Panc1 (cell line): Measurements from ENCODE around the gene MAL. TPM values are rescaled to one million over a fixed set of nuclear protein-coding genes. Genes with fewer than 3 reads are reported as not detected.

Experiments used
- ATAC-seq: fragments of 200-7000 bp; cut with Tn5 transposase; 2 replicates; pipeline ENCODE4 v1.9.1; 2020; ENCODE audit warnings: mild to moderate bottlenecking, moderate library complexity
- BruUV-seq: library from RNA; stranded (reverse); fragments of 400-500 nt; replicated peaks from 2 replicates; lab custom pipeline; 2021; lab: Mats Ljungman, UMichigan
- CTCF ChIA-PET: fragments of 300-600 bp; sonication (Branson Sonifier 250); formaldehyde crosslinking; loops from one replicate; lab custom pipeline; 2022; ENCODE audit warnings: antibody characterized with exemption; lab: Charles Lee
- POLR2A ChIA-PET: fragments of 300-600 bp; sonication (Branson Sonifier 250); formaldehyde crosslinking; loops from one replicate; lab custom pipeline; 2022; ENCODE audit warnings: antibody characterized with exemption; lab: Charles Lee
- DNase-seq: peaks from one replicate; pipeline ENCODE4 v3.0.0-alpha.2; 2010; ENCODE audit warnings: low read depth, low spot score
- H3K27ac ChIP-seq: 2 replicates; pipeline ENCODE4 v1.5.1; 2011; ENCODE audit warnings: mild to moderate bottlenecking, low read length, inconsistent platforms
- H3K27me3 ChIP-seq: fragments of 200-500 bp; sonication (Bioruptor generic); 2 replicates; pipeline ENCODE4 v1.6.0; 2014; ENCODE audit warnings: low read length, inconsistent platforms; ENCODE audit not compliant: control insufficient read depth, insufficient read depth
- H3K36me3 ChIP-seq: fragments of 200-500 bp; sonication (Bioruptor generic); 2 replicates; pipeline ENCODE4 v1.5.1; 2014; ENCODE audit warnings: inconsistent platforms, mild to moderate bottlenecking, low read length, moderate library complexity; ENCODE audit not compliant: control insufficient read depth, insufficient read depth
- H3K4me1 ChIP-seq: 2 replicates; pipeline ENCODE4 v1.5.1; 2011; ENCODE audit warnings: inconsistent platforms, mild to moderate bottlenecking, low read length, moderate library complexity; ENCODE audit not compliant: control insufficient read depth, insufficient read depth
- H3K4me3 ChIP-seq, 2 experiments: 2 replicates each; pipeline ENCODE4 v1.5.1; 2011 to 2012; ENCODE audit warnings: low read depth in 2 of 2, low read length in 2 of 2, mild to moderate bottlenecking in 2 of 2, inconsistent platforms in 1 of 2, moderate library complexity in 1 of 2
- H3K9me3 ChIP-seq: fragments of 200-500 bp; sonication (Bioruptor generic); 2 replicates; pipeline ENCODE4 v1.5.1; 2014; ENCODE audit warnings: low read depth, mild to moderate bottlenecking, inconsistent platforms, low read length, moderate library complexity; ENCODE audit not compliant: control insufficient read depth, insufficient read depth
- POLR2AphosphoS5 ChIP-seq: IDR thresholded peaks from 2 replicates; pipeline ENCODE4 v1.6.1; 2012; ENCODE audit warnings: mild to moderate bottlenecking, low read depth, low read length, moderate library complexity
- SIN3A ChIP-seq: IDR thresholded peaks from 2 replicates; pipeline ENCODE4 v1.6.1; 2012; ENCODE audit warnings: low read depth, mild to moderate bottlenecking, low read length, moderate library complexity, borderline replicate concordance; ENCODE audit not compliant: insufficient read depth
- TCF7L2 ChIP-seq: IDR thresholded peaks from 2 replicates; pipeline ENCODE4 v1.6.1; 2011; ENCODE audit warnings: mild to moderate bottlenecking, low read depth, low read length, inconsistent platforms
- in situ Hi-C: cut with HindIII; loops from 2 replicates; pipeline ENCODE4 v1.10.0; 2016; ENCODE audit warnings: low sequenced_read_pairs, low pct_unique_long_range_greater_than_20kb
- intact Hi-C: fragments of 100-400 bp; cut with micrococcal nuclease; formaldehyde crosslinking; loops from one replicate; pipeline ENCODE4 v1.10.0; 2022; ENCODE audit not compliant: unreplicated experiment
- total RNA-seq: library from RNA; stranded (reverse); gene quantifications from one replicate; pipeline ENCODE4 v1.2.1, GENCODE V29; 2021; ENCODE audit not compliant: unreplicated experiment
- TF ChIP-seq, protein P1 (sequence below): fragments of 450-650 bp; IDR thresholded peaks from 2 replicates; pipeline ENCODE4 v1.5.1; 2017; ENCODE audit warnings: mild to moderate bottlenecking
- TF ChIP-seq, protein P2 (sequence below), 2 experiments: IDR thresholded peaks; 2 replicates each; pipeline ENCODE4 v1.6.1; 2011 to 2012; ENCODE audit warnings: low read depth in 2 of 2, control low read depth in 1 of 2, low read length in 1 of 2, mild to moderate bottlenecking in 1 of 2, moderate library complexity in 1 of 2; ENCODE audit not compliant: insufficient read depth in 1 of 2

The MAL gene
- total RNA-seq, 1 experiment from 2014 or later = 1.3 TPM

DNA sequence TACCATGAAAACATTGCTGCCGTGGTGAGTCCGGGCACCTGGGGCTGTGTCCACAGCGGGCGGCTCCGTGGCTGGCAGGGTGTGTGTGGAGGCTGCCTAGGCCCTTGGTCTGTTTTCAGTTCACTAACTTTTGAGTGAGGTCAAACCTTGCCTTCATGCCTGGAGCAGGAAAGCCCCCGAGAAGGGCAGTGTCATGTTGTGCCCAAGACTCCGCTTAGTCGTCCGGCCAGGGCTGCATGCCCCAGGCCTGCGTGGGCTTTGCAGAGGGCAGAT lies 24.1 kb downstream of the MAL start:
- H3K27ac ChIP-seq = no peak overlapping the region
- intact Hi-C loops = no loop called here
- peaks cover 4% of the 10 kb centered on the region; the same call in 1 of the 2 replicates for H3K27me3 ChIP-seq
- CTCF ChIA-PET = no interaction called here
- no peaks in the 10 kb centered on the region; the same call in 1 of the 2 replicates for H3K4me1 ChIP-seq
- BruUV-seq = no TSS peak
- no peak overlapping the region for H3K4me3 ChIP-seq
- POLR2A ChIA-PET = no interaction called here
- ATAC-seq (no peak; the same call in 1 of the 2 replicates), DNase-seq (no peak)
- no peaks in the 10 kb centered on the region for H3K9me3 ChIP-seq
- H3K36me3 ChIP-seq = no peaks in the 10 kb centered on the region
- TF ChIP-seq SIN3A = no peak
- TF ChIP-seq, protein P1, sequence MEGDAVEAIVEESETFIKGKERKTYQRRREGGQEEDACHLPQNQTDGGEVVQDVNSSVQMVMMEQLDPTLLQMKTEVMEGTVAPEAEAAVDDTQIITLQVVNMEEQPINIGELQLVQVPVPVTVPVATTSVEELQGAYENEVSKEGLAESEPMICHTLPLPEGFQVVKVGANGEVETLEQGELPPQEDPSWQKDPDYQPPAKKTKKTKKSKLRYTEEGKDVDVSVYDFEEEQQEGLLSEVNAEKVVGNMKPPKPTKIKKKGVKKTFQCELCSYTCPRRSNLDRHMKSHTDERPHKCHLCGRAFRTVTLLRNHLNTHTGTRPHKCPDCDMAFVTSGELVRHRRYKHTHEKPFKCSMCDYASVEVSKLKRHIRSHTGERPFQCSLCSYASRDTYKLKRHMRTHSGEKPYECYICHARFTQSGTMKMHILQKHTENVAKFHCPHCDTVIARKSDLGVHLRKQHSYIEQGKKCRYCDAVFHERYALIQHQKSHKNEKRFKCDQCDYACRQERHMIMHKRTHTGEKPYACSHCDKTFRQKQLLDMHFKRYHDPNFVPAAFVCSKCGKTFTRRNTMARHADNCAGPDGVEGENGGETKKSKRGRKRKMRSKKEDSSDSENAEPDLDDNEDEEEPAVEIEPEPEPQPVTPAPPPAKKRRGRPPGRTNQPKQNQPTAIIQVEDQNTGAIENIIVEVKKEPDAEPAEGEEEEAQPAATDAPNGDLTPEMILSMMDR = no peak
- TF ChIP-seq, protein P2, sequence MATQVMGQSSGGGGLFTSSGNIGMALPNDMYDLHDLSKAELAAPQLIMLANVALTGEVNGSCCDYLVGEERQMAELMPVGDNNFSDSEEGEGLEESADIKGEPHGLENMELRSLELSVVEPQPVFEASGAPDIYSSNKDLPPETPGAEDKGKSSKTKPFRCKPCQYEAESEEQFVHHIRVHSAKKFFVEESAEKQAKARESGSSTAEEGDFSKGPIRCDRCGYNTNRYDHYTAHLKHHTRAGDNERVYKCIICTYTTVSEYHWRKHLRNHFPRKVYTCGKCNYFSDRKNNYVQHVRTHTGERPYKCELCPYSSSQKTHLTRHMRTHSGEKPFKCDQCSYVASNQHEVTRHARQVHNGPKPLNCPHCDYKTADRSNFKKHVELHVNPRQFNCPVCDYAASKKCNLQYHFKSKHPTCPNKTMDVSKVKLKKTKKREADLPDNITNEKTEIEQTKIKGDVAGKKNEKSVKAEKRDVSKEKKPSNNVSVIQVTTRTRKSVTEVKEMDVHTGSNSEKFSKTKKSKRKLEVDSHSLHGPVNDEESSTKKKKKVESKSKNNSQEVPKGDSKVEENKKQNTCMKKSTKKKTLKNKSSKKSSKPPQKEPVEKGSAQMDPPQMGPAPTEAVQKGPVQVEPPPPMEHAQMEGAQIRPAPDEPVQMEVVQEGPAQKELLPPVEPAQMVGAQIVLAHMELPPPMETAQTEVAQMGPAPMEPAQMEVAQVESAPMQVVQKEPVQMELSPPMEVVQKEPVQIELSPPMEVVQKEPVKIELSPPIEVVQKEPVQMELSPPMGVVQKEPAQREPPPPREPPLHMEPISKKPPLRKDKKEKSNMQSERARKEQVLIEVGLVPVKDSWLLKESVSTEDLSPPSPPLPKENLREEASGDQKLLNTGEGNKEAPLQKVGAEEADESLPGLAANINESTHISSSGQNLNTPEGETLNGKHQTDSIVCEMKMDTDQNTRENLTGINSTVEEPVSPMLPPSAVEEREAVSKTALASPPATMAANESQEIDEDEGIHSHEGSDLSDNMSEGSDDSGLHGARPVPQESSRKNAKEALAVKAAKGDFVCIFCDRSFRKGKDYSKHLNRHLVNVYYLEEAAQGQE (IDR thresholded peaks at IDR 0.05; ENCODE audit: insufficient read depth in 1 of 2, low read depth in 2 of 2, low read length in 1 of 2) = no peak
- TF ChIP-seq POLR2AphosphoS5 = no peak
- no peak for TF ChIP-seq TCF7L2
- in situ Hi-C loops = no loop called here

DNA sequence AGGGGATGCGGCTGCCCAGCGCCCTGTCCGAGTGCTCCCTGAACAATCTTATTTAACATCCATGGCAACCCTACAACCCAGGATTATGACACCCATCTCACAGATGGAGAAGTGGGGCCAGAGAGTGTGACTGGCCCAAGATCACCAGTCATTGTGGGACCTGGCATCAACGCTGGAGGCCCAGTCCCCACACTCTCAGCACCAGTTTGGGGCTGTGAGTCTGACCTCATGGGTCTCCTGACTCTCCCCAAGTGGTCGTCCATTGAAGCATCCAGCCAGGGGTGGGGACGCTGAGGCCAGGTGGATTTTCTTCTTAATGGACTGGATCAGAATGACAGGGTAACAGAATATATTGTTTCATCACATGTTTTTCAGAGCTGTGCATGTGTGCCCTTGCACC lies 24.5 kb downstream of the MAL start:
- H3K27ac ChIP-seq = no peak overlapping the region
- intact Hi-C loops (no loop called here), in situ Hi-C loops (no loop called here)
- CTCF ChIA-PET = no interaction called here
- H3K36me3 ChIP-seq = no peaks in the 10 kb centered on the region
- DNase-seq (no peak), ATAC-seq (no peak)
- H3K4me1 ChIP-seq = no peaks in the 10 kb centered on the region; the same call in 1 of the 2 replicates
- H3K9me3 ChIP-seq = no peaks in the 10 kb centered on the region
- peaks cover 6% of the 10 kb centered on the region for H3K27me3 ChIP-seq
- no TSS peak for BruUV-seq
- POLR2A ChIA-PET = no interaction called here
- H3K4me3 ChIP-seq = no peak overlapping the region
- TF ChIP-seq, protein P1 = no peak
- TF ChIP-seq POLR2AphosphoS5 (no peak), SIN3A (no peak), TCF7L2 (no peak)
- TF ChIP-seq, protein P2 (IDR thresholded peaks at IDR 0.05; ENCODE audit: insufficient read depth in 1 of 2, low read depth in 2 of 2, low read length in 1 of 2) = no peak
